ENCODE results near the gene DMXL1.
"Not testable (repeated sequence)": the region's sequence is repeated elsewhere in the genome, so short reads cannot be mapped to it uniquely, and the experiment has no call there.

DMXL1 gene

DNA sequence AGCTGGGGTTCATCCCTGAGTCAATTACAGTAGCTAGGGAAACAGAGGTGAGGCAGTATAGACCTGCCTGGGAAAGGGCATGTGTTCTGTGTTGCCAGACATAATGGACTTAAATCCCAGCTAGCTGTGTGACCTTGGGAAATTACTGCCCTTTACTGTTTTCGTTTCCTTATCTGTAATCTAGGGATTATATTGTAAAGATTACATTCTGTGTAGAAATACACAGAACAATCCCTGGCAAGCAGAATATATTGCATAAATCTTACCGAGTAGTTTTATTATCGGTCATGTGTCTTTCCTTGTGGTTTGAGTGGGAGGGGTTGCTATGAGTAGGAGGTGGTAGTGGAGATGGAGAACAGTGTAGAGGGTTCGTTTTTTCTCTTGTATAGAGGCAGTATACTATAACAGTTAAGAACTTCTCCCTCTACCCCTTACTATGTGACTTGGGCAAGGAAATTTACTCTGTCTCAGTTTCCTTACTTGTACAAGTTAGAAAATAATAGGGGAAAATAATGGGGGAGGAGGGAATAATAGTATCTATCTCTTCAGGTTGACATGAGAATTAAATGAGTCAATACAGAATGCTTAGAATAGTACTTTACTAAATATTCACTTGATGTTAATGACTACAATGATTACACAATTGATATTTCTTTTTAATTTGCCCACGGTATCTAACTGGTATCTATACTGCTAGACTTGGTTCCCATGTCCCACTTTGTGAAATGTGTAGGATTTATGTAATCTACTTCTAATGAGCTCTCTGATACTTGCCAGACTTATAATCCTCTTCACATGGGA is 7.1 kb upstream of the DMXL1 start:
- DNase-seq = no peak

DNA sequence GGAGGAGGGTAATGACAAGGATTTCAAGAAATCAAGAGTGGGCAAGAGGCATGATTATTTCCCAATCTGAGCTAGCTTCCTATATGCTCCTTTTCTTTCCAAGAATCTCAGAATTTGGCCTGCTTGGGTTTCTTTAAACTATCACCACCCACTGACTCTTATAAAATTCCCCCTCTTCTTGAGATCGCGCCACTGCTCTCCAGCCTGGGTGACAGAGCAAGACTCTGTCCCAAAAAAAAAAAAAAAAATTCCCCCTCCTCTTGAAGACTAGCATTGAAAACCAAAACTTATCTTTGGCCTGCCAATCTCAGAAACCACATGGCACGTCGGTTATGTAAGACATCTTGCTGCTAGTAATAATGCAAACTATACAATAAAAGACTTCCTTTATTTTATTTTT is 3.4 kb upstream of the DMXL1 start:
- DNase-seq = no peak

DNA sequence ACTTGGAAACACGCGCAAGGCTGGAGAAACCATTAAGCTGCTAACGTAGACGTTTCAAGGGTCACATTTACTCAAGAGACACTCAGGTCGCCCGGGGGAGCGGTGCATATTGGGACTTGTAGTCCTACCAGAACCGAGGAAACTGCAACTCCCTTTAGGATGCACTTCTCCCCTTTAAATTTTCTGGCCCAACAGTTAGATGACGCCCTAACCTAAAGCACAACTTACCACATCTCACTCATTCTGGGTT is 384 bp upstream of the DMXL1 start:
- no peak for DNase-seq

DNA sequence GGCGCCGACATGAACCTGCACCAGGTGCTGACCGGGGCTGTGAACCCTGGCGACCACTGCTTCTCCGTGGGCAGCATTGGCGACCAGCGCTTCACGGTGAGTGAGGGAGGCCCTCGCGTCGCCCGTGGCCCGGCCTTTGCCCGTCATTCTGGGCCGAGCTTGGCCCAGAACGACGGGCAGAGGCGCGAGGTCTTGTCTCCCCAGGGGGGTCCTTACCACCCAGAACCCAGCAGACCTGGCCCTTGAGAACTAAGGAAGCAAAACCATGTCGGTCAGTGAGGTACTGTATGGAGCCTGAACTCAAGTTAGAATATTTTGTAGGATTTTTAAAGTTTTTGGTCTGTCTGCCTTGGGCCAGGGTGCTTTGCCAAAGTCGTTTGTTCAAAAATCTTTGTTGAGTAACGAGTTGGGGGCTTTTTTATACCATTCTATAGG is 691 bp downstream of the DMXL1 start:
- DNase-seq = no peak

DNA sequence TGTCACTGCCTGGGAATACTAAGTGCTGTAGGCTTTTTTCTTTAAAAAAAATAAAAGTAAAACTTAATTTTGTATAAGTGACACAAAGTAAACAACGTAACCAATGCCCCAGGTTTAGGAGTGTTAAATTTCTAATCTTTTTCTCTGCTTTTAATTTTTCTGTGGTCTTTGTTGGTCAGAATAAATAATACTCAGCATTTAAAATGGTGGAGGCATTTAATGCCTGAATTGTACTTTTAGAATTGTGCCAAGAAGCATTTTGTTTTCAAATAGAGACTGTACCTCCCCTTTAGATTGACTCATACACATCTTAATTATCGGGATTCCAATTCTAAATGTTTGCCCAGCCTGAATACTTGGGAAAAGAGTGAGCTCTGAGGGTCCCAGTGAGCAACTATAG is 1.6 kb downstream of the DMXL1 start:
- no peak for DNase-seq

DNA sequence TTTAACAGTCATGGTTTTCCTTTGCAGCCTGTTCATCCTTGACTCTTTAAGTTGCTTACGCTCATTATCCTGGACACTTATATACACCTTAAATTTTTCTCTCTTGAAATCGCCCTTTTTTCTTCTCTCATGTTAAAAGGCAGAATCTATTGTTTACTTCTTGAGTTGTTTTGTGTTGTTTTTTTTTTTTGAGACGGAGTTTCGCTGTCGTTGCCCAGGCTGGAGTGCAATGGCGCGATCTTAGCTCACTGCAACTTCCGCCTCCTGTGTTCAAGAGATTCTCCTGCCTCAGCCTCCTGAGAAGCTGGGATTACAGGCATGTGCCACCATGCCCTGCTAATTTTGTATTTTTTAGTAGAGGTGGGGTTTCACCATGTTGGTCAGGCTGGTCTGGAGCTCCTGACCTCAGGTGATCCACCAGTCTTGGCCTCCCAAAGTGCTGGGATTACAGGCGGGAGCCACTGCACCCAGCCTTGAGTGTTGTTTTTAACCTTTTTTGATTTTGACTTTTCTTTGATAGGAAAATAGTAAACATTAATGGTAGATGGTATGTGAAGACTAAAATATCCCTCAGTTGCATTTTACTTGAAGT is 3.0 kb downstream of the DMXL1 start:
- not testable (repeated sequence) for DNase-seq

DNA sequence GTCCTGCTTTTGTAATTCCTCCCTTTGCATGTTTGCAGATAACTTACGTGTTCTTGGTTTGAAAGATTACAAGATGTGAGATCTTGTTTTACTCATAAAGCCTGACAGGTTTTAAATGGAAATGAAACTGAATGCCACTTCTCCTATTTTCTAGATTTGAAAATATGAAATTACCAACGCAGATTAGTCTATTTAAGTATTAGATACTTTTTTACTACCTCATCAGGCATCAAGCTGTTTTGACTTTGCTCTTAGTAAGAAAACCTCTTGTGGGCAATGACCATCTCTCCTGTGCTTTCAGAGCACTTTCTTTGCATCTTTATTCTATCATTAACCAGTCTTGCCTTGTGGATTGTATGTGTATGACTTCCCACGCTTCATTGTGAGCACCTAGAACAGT is 3.5 kb downstream of the DMXL1 start:
- no peak for DNase-seq

DNA sequence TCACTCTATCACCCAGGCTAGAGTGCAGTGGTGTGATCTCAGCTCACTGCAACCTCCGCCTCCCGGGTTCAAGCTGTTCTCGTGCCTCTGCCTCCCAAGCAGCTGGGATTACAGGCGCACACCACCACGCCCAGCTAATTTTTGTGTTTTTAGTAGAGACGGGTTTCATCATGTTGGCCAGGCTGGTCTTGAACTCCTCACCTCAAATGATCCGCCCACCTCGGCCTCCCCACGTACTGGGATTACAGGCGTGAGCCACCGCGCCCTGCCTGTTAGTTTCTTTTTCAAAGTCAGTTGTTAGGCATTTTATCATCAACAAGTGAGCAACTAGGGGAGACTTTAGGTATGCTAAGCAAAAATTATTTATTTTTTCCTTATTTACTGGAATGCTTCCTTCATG is 4.4 kb downstream of the DMXL1 start:
- not testable (repeated sequence) for DNase-seq

- no peak for DNase-seq
These were observed 5.2 kb downstream of the DMXL1 start for GRCh38 chr5:119076080-119076479.

DNA sequence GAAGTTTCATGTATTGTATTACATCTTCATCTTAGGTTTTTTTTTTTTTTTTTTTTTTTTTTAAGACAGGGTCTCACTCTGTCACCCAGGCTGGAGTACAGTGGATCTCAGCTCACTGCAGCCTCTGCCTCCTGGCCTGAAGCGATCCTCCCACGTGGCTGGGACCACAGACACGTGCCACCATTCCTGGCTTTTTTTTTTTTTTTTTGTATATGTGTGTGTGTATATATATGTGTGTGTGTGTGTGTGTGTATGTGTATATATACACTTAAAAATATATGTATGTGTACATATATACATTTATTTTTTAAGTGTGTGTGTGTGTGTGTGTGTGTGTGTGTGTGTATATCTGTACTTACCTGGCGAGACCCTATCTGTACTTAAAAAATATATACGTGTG is 6.6 kb downstream of the DMXL1 start:
- no peak for DNase-seq

DNA sequence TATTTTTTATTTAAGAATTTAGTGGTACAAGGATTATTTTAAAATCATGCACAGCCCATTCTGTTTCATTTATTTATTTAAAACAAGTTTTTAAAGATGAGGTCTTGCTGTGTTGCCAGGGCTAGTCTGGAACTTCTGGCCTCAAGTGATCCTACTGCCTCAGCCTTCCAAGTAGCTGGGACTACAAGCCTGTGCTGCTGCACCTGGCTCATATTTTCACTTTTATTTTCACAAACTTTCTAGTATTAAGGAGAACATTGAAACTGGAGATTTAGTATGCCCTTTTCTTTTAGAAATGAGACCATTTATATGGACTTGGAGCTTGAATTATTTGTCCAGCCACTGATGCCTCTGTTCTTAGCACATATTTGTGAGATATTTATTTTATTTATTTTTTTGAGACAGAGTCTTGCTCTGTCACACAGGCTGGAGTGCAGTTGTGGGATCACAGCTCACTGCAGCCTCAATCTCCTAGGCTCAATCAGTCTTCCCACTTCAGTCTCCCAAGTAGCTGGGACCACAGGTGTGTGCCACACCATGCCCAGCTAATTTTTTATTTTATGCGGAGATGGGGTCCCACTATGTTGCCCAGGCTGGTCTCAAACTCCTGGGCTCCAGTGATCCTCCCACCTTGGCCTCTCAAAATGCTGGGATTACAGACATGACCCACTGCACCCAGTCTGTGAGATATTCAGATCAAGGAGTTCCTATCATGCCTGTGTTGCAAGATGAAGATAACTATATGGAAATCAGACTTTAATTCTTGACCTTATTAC is 7.4 kb downstream of the DMXL1 start:
- DNase-seq = no peak

DNA sequence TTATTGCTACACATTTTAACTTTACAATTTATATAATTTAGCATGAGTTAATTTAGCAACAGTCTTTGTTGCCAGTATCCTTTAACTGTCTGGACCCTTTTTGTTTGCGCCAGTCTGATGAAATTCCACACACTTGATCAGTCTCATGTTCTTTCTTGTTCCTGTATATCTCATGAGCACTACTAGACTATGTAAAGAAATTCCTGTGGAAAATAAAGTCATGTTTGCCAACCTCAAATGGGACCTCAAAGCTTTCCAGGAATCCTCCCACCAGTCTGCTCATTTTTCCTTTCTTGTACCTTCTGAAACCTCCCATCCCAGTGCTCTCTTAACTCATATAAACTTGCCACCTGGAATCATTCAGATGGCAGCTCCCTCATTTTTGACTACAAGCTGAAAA is 8.0 kb downstream of the DMXL1 start:
- DNase-seq = no peak

DNA sequence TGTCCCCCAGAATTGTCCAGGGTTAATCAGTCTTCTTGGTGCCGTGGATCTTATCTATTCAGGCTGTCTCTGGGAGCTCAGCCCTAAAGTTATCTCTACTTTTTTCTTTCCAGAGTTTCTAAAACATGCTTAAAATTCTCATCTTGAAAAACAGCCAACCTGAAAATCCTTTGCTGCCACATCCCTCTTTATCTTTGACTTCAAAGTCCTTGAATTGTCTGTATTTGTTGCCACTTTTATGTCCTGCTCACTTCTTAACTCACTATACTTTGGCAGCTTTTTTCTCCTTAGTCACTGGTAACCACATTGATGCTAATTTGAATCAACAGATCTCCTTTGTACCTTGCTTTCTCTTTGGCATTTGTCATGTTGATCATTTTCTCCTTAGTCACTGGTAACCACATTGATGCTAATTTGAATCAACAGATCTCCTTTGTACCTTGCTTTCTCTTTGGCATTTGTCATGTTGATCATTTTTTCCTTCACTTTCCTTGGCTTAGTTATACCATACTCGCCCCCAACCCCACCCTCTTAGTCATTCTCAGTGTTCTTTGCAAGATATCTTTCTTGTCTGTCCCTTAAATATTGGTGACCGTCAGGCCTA is 8.5 kb downstream of the DMXL1 start:
- no peak for DNase-seq

DNA sequence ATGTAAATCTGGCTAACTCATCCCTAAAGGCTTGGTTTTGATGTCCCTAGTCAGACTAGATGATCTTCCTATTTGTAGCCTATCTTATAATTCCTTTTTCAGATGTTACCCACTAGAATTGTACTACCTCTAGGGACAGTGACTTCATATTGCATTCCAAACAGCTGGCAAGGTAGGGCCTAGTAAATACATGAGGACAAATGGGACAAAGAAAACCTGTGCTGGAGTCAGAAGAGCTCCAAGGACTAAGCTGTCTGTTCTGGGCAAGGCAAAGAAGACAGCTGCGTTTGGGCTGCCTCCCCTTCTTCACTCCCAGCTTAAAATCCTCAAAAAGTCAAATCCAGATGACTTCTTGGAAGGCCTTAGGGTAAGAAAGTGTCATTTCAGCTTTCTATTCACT is 10.0 kb downstream of the DMXL1 start:
- DNase-seq = no peak

- DNase-seq = no peak
These were observed 11.8 kb downstream of the DMXL1 start for GRCh38 chr5:119082691-119083090.

GRCh38 chr5:119083679-119084078 is 12.8 kb downstream of the DMXL1 start:
- DNase-seq = no peak

- DNase-seq = no peak
These were observed 17.6 kb downstream of the DMXL1 start for GRCh38 chr5:119088438-119088837.

DNA sequence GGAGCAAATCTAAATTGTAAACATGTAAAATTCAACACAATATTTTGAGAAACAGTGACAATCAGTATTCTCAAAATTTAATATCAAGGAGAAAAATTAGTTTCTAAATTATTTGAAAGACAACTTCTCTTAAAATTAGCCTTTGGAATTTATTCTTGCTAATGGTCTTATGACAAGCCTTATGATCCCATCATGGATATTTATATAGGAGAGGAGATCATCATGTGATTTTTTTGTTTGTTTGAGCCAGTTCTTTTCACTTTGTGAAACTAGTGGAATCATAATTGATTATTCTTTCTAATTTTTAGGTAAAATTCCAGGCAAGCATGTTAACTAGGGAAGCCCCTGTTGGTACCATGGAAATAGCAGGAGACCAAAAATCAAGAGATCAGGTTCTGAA is 24.7 kb downstream of the DMXL1 start:
- no peak for DNase-seq

DNA sequence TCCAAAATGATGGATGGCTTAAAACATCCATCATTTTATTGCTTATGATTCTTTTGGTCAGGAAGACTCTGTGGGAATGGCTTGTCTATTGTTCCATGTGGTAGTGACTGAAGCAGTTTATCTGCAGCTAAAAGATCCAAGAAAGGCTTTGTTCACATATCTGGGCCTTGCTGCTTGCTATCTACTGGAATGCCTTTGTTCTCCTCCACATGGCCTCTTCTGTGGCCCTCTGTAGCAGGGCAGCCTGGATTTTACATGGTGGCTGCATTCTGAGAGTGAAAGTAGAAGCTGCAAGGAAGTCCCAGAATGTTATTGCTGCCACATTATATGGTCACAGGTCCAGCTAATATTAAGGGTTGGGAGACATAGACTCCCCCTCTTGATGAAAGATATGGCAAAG is 35.1 kb downstream of the DMXL1 start:
- no peak for DNase-seq

DNA sequence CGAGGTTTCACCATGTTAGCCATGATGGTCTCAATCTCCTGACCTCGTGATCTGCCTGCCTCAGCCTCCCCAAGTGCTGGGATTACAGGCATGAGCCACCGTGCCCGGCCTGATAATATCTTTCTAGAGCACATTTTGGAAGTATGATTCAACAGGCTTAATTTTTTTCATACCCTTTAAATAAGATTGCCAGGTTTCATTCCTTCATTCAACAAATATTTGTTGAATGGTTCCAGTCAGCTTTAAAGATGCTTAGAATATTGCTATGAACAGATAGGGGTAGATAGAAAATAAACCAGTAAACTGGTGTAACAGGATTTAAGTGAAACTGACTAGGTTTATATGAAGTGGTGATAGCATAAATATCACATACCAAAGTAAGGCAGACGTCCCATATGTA is 41.3 kb downstream of the DMXL1 start:
- DNase-seq = no peak

DNA sequence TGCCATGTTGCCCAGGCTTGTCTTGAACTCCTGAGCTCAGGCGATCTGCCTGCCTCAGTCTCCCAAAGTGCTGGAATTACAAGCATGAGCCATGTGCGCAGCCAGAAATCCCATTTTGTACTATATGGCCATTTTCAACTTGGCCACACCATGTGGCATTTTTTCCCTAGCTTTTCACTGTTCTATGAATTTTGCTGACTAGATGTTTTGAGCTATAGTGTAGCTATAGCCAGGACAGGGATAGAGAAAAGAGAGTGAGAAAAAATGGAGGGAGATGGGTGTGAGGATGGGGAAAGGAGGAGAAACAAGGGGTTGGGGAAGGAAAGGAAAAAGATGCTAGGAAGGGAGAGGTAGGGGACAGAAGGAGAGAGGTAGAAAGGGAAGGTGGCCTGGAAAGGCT is 46.4 kb downstream of the DMXL1 start:
- DNase-seq = no peak

- DNase-seq = no peak
These were observed 47.1 kb downstream of the DMXL1 start for GRCh38 chr5:119118000-119118399.

- no peak for DNase-seq
These were observed 50.0 kb downstream of the DMXL1 start for GRCh38 chr5:119120893-119121292.
